SK-N-MC (cell line): Measurements from ENCODE around the gene KITLG.

Source experiments
- EZH2 ChIP-seq: fragments of 200-600 bp; sonication (generic); IDR thresholded peaks from one replicate; pipeline ENCODE4 v1.6.1; 2017; ENCODE audit warnings: antibody characterized with exemption
- FOXP2 ChIP-seq: optimal IDR thresholded peaks from 2 replicates; pipeline ENCODE3; 2011; ENCODE audit warnings: mild to moderate bottlenecking, moderate library complexity; ENCODE audit not compliant: insufficient read depth; ENCODE audit errors: extremely low read length, control extremely low read depth
- POLR2AphosphoS5 ChIP-seq: IDR thresholded peaks from 2 replicates; pipeline ENCODE4 v1.6.1; 2012; ENCODE audit warnings: mild to moderate bottlenecking, low read depth, low read length, borderline replicate concordance

- no peak for TF ChIP-seq POLR2AphosphoS5
- no peak for TF ChIP-seq EZH2
- TF ChIP-seq FOXP2, result no peak
These were observed 24.0 kb downstream of the KITLG start for GRCh38 chr12:88556213-88556774.
